GM21360 (cell line): ENCODE results near the gene EMC8.
"Not testable (repeated sequence)": the region's sequence is repeated elsewhere in the genome, so short reads cannot be mapped to it uniquely, and the experiment has no call there.

Experiments
- ATAC-seq: cut with Tn5 transposase; IDR thresholded peaks from one replicate; pipeline ENCODE4 v1.9.1; 2021; ENCODE audit warnings: mild to moderate bottlenecking, moderate library complexity; ENCODE audit not compliant: unreplicated experiment

The EMC8 gene

DNA sequence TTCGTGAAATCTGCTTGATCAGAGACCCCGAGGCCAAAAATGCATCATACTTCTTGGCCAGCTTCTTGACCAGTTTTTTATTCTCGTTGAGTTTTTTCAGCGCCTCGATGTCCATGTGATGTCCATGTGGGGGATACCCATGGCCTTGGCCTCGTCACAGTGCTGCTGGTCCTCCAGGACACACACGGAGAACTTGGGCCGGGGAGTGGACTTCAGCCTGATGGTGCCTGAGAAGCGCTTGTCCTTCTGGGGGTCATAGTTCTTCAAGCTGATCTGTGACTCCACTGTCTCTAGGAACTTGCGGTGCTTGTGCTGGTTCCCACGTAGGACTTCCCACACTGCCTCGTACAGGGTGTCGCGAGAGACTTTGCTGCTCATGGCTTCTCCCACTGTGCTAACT lies 16.8 kb upstream of the EMC8 start:
- no peak for ATAC-seq

DNA sequence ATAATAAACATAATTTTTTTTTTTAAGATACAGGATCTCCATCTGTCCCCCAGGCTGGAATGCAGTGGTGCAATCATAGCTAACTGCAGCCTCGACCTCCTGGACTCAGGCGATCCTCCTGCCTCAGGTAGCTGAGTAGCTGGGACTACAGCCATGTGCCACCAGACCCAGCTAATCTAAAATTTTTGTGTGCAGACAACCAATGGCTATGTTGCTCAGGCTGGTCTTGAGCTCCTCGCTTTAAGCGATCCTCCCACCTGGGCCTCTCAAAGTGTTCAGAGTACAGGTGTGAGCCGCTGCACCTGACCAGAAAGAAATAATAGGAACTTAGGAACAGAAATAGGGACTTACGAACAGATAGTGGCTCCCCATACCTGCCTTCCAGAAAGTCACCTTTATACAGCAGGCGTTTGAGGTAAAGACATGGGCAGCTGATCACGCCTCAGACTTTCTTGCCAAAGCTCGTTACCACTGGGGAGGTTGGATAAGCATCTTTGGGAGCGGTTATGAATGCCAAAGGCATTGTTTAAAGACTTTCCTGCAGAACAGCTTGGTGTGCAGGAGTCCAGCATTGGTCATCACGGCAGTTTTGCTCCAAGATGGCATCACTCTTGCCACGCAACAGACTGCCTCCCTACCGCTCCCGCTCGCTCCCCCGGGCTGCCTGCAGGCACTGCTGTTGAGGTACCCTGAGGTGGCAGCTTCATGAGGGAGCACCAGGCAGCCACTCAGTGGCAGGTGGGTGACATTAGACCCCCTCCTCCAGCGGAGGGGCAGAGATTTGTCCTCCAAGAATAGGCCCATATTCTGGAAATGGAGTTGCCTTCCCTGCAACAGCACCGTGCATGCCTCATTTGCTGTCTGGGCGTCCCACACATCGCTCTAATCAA lies 13.7 kb upstream of the EMC8 start:
- no peak for ATAC-seq

DNA sequence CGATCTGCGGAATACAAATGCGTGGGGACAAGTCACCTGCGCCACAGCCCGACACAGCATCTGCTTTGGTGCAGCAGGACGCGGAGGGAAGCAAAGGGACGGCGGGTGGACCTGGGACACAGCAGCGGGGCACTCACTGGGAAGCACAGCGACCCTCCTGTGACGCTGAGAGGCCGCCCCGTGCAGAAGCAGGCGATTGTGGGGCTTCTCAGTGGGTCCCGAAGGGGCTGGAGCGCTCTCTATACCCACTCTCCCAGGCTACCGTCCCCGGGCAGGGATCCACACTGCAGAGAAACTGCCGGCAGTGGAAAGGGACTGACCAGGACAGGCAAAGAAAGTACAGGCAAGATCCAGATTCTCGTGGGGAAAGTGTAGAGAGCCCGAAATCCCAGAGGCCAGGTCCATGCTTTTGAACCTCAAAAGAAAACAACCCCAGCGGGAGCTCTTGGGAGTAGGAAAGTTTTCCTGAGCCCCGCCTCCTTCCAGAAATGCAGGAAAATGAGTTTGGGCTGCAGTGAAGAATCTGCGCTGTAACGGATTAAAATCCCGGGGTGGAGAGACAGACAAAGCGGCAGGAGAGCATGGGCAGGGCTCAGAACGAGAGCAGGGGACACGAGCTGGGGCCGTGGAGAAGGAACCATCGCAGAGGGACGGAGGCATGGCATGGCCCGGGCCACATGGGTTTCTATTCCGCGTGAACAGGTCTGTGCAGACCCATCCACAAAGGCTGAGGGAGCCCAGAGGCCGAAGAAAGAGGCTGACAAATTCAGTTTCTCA lies 12.9 kb upstream of the EMC8 start:
- no peak for ATAC-seq

DNA sequence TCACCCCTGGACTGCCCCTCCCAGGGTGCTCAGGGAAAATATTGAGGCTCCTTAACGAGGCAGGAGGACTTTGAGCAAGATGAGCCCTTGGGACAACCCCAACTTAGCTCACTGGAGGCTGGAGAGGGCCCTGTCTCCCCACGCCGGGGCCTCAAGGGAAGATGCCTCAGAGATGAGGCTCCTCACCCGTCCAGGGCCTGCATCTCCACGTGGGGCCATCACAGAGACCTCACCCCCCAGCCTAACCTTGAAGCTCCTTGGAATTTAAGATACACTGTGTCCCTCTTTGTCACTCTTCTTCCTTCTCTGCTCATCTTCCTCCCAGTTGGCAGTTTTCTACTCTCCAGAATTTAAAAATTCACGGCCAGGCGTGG lies 11.4 kb upstream of the EMC8 start:
- ATAC-seq: no peak

DNA sequence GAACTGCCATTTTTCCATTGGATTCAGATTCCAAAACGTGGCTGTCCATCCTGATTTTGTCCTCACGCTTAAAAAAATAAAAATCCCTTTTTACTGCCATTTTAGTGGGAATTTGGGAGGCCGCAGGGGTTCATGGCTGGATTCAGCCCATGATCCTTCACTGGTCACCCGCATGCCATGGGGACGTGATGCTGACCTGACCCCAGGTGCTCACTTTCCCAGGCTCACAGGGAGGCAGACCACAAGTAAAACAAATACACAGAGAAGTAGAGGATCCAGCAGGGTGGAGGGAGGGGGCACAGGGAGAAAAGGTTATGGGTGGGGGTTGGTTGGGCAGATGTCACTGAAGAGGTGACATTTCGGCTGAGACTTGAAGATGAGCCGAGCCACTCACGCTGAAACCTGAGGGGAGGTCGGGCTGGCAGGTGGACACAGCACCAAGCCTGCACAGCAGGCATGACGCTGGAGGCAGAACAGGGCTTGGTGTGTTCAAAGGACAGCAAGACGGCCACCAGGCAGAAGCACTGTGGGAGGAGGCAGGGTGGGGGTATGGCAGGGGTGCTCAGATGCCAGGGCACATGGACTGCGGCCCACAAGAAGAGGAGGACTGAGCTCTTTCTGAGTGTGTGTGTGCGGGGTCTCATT lies 10.9 kb upstream of the EMC8 start:
- ATAC-seq: no peak

DNA sequence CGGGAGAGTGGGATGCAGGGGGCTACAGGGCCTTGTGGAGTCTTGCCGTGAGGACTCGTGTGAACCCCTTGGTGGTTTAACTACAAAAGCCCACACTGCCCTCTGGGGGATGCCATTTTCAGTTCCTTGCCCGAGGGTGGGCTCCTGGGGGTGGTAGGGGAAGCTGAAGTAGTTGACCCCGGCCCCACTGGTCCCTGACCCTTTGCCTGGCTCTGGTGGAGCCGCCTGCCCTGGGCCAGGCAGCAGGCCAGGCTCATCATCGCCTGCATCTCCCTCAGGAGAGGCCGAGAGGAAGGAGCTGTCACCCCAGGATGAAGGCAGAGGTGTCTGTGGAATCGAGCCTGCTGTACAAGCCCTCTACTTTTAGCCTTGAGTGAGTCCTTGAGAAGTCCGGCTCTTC lies 10.3 kb upstream of the EMC8 start:
- no peak for ATAC-seq

DNA sequence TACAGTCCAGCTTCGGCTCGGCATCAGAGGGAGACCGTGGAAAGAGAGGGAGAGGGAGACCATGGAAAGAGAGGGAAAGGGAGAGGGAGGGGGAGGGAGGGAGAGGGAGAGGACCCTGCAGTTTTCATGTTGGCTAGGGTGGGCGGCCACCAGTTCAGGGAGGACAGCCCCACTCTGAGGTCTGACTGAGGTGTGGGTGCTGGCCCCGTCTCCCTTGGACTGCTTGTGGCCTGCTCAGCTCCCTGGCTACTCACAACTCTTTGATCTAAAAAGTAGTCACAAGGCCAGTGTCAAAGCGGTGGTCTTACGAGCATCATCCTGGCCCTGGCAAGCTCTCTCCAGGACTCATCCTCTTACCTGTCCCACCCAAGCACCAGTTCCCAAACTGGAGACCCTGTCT lies 9.6 kb upstream of the EMC8 start:
- ATAC-seq: no peak

DNA sequence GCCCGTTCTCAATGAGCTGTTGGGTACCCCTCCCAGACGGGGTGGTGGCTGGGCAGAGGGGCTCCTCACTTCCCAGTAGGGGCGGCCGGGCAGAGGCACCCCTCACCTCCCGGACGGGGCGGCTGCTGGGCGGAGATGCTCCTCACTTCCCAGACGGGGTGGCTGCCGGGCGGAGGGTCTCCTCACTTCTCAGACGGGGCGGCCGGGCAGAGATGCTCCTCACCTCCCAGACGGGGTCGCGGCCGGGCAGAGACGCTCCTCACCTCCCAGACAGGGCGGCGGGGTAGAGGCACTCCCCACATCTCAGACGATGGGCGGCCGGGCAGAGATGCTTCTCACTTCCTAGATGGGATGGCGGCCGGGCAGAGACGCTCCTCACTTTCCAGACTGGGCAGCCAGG lies 8.8 kb upstream of the EMC8 start:
- ATAC-seq: not testable (repeated sequence)

DNA sequence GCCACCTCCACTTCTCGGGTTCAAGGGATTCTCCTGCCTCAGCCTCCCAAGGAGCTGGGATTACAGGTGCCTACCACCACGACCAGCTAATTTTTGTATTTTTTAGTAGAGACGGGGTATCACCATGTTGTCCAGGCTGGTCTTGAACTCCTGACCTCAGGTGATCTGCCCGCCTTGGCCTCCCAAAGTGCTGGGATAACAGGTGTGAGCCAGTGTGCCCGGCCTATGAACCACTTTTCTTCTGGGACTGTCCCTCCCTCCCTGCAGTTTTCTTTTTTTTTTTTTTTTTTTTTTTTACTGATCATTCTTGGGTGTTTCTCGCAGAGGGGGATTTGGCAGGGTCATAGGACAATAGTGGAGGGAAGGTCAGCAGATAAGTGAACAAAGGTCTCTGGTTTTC lies 8.0 kb upstream of the EMC8 start:
- not testable (repeated sequence) for ATAC-seq

DNA sequence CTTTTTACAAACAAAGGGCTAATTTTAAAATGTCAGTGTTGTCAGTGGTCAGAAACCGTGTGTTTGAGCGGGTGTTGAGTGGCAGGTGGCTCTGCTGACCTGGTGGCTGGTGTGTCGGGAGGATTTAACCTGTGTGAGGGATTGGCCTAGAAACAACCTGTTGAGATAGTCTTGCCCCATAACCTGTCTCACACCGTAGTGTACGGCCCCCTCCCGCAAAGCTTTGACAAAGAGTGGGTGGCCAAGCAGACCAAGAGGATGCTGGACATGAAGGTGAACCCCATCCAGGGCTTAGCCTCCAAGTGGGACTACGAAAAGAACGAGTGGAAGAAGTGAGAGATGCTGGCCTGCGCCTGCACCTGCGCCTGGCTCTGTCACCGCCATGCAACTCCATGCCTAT lies 7.2 kb upstream of the EMC8 start:
- no peak for ATAC-seq

DNA sequence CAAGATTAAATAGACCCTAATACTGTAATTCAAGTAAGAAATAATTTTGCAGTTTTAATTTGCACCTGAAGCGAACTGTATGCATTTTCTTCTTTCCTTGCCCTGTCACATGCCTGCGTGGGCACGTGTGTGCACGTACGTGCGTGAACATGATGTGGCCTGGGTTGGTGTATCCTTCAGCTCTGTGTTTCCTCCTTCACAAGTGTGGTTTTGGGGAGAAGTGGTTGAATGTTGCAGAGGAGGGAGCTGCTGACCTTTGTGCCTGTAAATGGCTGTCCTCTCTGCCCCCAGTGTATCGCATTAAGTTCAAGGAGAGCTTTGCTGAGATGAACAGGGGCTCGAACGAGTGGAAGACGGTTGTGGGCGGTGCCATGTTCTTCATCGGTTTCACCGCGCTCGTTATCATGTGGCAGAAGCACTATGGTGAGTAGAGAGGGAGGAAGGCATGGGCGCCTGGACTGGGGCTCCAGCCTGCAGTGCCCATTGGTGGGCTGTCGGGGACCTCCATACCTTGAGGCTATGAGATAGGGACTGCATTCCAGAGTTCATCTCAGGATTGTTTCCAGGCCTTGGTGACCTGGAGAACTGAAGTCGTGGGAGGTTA lies 6.2 kb upstream of the EMC8 start:
- ATAC-seq: no peak

DNA sequence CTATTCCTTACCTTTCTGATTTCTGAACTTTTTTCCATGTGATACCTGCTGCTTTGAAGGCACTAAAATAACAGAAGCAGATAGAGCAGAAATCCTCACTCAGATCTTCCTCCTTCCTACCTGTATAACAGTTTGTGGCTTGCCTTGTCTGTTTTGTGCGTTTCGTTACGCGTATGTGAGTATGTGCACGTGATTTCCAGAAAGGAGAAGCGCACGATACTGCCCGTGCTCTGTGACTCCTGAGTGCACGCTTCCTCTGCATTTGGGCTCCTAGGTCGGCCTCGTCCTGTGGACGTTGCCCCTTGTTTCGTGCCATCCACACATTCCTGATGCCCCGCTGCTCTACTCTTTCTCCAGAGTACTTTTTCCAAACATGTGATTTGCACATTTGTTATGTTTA lies 4.2 kb upstream of the EMC8 start:
- no peak for ATAC-seq

DNA sequence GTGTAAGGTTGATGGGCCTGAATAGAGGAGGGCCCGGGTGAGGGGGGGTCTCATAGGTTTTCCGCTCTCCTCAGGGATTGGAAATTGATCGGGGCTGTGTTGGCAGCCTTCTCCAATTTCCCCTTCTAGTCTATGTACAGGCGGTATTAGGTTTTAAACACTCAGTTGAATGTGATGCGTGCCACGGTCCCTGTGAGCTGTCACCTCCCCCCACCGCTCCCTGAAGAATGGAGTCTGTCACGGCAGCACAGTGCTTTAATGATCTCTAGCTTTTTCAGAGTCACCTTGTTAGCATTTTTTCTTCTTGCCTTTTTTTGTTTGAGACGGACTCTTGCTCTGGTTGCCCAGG lies 951 bp upstream of the EMC8 start:
- ATAC-seq: peak; percentile 6

DNA sequence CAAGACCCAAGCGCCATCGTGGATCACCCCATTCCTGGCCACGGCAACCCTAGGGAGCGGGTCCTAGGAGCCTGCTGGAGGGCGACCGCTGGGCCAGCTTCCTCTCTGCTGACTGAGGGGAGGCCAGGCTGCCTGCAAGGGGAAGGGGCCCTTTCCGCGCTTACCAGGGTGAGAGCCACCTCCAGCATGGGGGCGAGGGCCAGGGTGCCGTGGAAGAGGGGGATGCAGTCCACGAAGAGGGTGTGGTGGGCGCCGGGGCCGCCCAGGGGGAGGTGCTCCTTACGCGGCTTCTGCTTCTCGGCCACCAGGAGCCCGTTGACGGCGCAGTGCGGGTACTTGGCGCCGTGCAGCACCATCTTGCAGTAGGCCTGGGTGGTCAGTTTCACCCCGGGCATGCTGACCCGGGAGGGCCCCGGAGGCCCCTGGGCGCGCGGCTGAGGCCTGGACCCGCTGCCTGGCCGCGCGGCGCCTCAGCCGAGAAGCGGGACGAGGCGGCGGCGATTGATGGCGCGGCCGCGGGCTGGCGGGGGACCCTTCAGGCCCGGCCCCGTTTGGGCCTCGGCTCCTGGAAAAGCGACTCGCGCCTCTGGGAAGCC lies 345 bp downstream of the EMC8 start:
- ATAC-seq: peak; percentile 23

DNA sequence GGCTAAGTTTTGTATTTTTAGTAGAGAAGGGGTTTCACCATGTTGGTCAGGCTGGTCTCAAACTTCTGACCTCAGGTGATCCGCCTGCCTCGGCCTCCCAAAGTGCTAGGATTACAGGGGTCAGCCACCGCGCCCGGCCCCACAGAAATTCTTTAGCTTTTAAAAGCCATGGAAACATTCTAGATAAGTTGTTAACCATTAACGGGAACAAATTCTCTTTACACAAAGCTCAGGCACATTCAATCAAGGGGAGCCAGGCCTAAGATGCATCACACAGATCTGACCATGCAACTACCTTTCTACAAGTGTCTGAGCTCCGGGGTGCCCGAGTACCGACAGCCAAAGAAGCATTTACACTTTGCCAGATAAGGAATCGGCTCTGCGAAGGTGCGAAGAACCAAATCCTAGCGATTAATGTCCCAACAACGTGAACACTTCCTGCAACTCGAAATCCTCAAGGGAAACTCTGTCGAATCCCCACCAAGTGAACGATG lies 1.0 kb downstream of the EMC8 start:
- ATAC-seq: no peak

DNA sequence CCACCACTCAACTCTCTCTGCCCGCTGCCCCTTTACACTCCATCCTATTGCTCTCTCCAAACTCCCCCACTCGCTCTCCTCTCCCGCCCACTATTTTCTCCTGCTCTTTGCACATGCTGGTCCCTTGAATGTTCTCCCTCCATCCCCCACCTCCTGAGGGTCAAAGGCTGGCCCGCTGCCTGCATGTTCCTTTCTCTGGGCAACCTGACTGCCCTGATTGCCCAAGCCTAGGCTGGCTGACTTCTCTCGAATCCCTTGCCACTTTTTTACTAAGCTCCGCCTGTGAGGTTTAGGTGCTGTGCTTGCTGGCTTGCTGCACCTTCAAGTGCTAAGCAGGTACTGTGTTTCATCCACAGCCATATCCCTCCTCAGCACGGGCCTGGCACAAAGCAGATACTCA lies 2.7 kb downstream of the EMC8 start:
- no peak for ATAC-seq

DNA sequence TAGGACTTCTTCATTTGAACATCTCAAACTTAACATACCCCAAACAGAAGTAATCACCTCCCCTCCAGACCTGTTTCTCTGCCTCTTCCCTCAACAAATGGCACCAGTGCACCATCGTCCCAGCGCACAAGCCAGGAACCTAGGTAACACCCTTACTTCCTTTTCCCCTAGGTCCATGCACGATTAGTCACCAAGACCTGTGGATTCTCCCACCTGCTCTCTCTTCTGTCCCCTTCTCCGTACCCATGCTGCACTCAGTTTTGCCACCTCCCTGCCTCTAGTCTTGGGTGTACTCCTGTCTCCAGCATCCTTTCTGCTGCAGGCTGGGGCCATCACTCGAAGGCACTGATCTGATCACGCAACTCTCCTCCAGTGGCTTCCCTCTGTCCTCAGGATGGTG lies 3.2 kb downstream of the EMC8 start:
- no peak for ATAC-seq

DNA sequence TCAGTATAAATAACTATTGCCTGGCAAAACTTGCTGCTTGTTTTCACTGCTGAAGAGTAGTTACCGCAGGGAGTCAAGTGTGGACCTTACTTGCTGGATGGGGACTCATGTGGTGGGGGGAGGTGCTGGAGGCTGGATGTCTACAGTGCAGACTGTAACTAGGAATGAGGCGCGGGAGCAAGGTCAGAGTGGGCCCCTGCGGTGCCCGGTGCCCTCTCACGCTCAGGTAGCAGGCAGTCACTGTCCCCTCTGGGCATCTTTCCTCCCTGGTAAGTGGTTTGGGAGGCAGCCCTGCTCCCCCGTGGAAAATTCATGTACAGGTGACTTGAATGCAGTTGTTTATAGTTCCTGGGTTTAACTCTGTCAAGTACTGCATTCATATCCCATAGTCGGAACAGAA lies 4.6 kb downstream of the EMC8 start:
- ATAC-seq: no peak

DNA sequence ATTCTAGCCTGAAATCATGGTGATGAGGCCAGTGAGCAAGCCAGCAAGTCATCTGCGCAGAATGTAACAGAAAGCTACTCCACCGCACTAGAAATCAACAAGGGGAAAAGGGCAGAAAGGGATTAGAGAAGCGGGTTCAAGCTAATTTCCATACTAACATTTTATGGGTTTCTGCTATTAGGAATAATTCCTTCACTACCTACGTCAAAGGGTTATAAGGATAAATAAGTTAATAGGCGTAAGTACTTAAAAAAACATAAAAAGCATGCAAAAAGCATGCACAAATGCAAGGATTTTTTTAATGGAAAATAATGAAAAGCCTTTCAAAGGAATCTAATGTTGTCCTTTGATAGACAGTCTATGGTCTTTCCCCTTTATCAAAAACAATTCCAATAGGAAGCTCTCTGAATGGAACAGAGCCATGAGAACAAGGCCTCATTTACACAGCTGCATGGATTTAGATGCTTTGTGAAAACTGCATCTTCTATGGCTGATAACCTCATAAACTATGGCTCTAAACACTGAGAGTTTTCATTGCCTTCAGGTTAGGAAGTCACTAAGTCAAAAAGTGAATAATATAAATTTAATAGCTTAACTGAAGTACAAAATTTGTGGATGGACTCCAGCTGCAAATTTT lies 5.6 kb downstream of the EMC8 start:
- ATAC-seq: no peak

DNA sequence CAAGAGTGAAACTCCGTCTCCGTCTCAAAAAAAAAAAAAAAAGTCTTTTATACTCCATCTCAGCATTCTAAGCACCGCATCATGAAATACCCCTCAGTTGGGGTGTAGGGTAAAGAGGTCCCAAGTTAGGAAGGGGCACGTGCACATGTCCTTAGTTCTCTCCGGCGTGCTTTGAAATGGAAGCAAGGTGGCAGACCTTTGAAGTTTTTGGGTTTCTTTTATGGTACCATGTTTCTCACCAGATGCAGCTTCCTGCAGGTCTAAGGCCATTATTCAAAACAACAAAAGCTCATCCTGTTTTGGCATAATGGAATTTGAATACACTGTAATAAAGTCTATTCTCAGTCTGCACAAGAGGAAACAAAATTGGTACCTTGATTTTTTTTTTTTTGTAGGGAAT lies 9.6 kb downstream of the EMC8 start:
- ATAC-seq: no peak

DNA sequence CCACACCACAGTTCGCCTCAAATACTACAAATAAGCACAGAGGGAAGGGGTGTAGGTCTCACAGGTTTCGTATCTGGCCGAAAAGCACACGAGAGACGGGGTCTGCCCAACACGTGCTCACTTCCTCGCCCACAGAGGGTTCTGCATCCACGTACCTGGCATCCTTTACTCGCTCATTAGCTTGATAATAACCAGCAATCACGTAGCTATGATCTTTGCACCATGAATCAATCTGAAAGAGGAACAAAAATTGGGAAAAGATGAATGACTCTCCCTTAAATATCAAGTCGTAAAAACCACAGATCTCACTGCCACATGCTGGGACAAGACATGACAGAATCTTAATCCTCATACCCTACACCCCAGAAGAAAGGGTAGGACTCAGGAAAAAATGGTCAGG lies 10.5 kb downstream of the EMC8 start:
- no peak for ATAC-seq
